Suprapubic skin (tissue), 3 donors: Measurements from ENCODE around the gene STOX1.

Experiments
- CTCF ChIP-seq, 2 donors: fragments of 200-600 bp in 1 of 2; fragments of 450-650 bp in 1 of 2; sonication (generic) in 1 of 2; IDR thresholded peaks; one replicate each; pipeline ENCODE4 v1.5.1; 2016 to 2019; ENCODE audit warnings: antibody characterized with exemption in 2 of 2, mild to moderate bottlenecking in 1 of 2, moderate library complexity in 1 of 2
- POLR2AphosphoS5 ChIP-seq, 3 donors: sonication (generic); formaldehyde crosslinking; IDR thresholded peaks; one replicate each; pipeline ENCODE4 v1.6.1; 2017; ENCODE audit warnings: antibody characterized with exemption in 3 of 3

- TF ChIP-seq POLR2AphosphoS5 (IDR thresholded peaks at IDR 0.05) = no peak
- no peak for TF ChIP-seq CTCF (IDR thresholded peaks at IDR 0.05)
Observed at GRCh38 chr10:68784476-68784875, 42.9 kb upstream of the STOX1 start.
